Mesodermal cell (in vitro differentiated cells): ENCODE results near the gene GPR158.

ENCODE experiments used
- H3K27ac ChIP-seq: 2 replicates; pipeline ENCODE4 v1.7.0; 2013; ENCODE audit warnings: mild to moderate bottlenecking, low read depth, low read length, moderate library complexity; ENCODE audit not compliant: severe bottlenecking
- H3K36me3 ChIP-seq: 2 replicates; pipeline ENCODE4 v1.7.1; 2013; ENCODE audit warnings: mild to moderate bottlenecking, low read length, moderate library complexity; ENCODE audit not compliant: control insufficient read depth, insufficient read depth
- H3K4me1 ChIP-seq: one replicate; pipeline ENCODE4 v1.7.1; 2013; ENCODE audit warnings: mild to moderate bottlenecking, low read length; ENCODE audit not compliant: insufficient read depth, control insufficient read depth, poor library complexity, severe bottlenecking
- H3K4me3 ChIP-seq: 2 replicates; pipeline ENCODE4 v1.7.0; 2013; ENCODE audit warnings: low read length, control low read depth, mild to moderate bottlenecking; ENCODE audit not compliant: insufficient read depth, poor library complexity, severe bottlenecking; ENCODE audit errors: extremely low read depth
- H3K9me3 ChIP-seq: 2 replicates; pipeline ENCODE4 v1.7.1; 2013; ENCODE audit warnings: mild to moderate bottlenecking, low read length, moderate library complexity; ENCODE audit not compliant: control insufficient read depth
- WGBS, 2 experiments: methylation state at CpG; one replicate each; pipeline ENCODE4 v1.1.5; 2013; ENCODE audit warnings: missing lambda C conversion rate in 2 of 2; ENCODE audit not compliant: insufficient coverage in 2 of 2; 5-methylcytosine and 5-hydroxymethylcytosine counted together

GPR158 gene

DNA sequence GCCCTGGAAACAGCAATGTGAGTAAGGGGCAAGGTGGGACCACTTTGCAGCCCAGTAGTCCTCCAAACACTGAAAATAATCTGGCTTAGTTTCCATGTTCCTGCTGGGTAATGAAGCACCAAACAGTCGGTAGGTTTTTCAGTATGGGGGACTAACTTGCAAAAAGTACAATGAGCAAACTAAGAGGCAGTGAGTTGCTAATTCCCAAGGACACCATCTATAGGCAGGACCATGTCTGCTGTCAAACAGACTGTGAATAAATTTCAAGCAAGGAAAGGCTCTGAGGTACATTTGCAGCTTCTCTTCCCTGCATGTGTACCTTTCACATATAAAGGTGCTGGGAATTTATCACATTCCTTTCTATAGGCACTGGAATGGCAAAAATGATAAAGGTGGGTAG is 327.7 kb downstream of the GPR158 start:
- WGBS, 2 experiments, result 50 to 71% methylated on average over 1 of the region's 1 CpG
- H3K4me3 ChIP-seq, result no peak overlapping the region
- no peaks in the 10 kb centered on the region for H3K9me3 ChIP-seq
- peaks cover 19% of the 10 kb centered on the region for H3K4me1 ChIP-seq
- no peaks in the 10 kb centered on the region for H3K36me3 ChIP-seq
- peak overlapping the region; percentile 56 for H3K27ac ChIP-seq

GRCh38 chr10:25504306-25504705 is 329.5 kb downstream of the GPR158 start:
- 83% methylated on average over 3 of the region's 3 CpGs; no CpG with 5 or more reads in 1 of the 2 experiments for WGBS, 2 experiments
- no peak overlapping the region for H3K4me3 ChIP-seq
- peaks cover 25% of the 10 kb centered on the region for H3K4me1 ChIP-seq
- no peaks in the 10 kb centered on the region for H3K36me3 ChIP-seq
- no peak overlapping the region for H3K27ac ChIP-seq
- H3K9me3 ChIP-seq, result no peaks in the 10 kb centered on the region

- Histone ChIP-seq H3K9me3 (no peaks in the 10 kb centered on the region), H3K4me3 (no peak overlapping the region), H3K36me3 (no peaks in the 10 kb centered on the region), H3K4me1 (peaks cover 25% of the 10 kb centered on the region), H3K27ac (no peak overlapping the region)
- 60% methylated on average over 1 of the region's 3 CpGs; no CpG with 5 or more reads in 1 of the 2 experiments for WGBS, 2 experiments
Observed at GRCh38 chr10:25504838-25505237, 330.0 kb downstream of the GPR158 start.

DNA sequence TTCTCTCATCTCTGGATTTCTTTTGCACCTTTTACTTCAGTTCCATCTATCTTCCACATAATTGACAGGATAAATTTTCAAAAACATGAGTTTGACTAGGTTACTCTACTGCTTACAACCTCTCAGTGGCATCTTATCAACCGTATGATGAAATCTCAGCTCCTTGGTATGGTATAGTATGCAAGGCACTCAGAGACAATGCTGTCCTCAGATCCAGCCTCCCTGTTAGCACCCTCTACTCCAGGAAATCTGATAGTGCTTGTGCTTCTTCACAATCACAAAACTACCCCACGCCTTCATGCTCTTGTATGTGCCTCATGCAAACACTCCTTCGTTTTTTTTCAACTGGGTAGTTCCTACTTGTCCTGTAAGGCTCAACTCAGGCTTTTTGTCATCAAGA is 330.7 kb downstream of the GPR158 start:
- Histone ChIP-seq H3K9me3 (no peaks in the 10 kb centered on the region), H3K4me3 (no peak overlapping the region), H3K4me1 (peaks cover 25% of the 10 kb centered on the region), H3K27ac (no peak overlapping the region), H3K36me3 (no peaks in the 10 kb centered on the region)
- 85 to 87% methylated on average over 3 of the region's 3 CpGs for WGBS, 2 experiments

DNA sequence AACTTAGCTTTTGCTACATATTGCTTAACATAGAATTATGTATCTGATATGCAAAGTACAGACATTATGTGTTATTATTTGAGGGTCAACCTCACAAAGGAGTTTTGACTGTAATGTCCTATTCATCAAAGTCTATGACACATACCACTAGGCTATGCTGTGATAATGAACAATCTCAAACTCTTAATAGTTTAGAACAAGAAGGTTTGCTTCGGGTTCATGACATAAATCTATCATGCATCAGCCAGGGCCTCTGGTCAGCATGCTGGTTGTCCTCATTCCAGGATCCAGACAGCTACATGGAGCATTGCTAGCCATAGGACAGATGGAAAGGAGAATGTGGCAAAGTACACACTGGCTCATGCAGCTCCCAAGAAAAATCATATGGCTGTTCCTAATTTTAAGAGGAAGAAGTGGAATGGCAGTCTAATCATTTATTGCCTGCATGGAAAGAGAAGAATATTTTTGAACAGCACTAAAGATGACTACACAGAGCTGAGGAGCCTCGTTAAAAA is 332.1 kb downstream of the GPR158 start:
- no peaks in the 10 kb centered on the region for H3K9me3 ChIP-seq
- H3K27ac ChIP-seq, result no peak overlapping the region
- WGBS, 2 experiments, result 83% methylated on average over 1 of the region's 2 CpGs; no CpG with 5 or more reads in 1 of the 2 experiments
- H3K36me3 ChIP-seq, result no peaks in the 10 kb centered on the region
- H3K4me3 ChIP-seq, result no peak overlapping the region
- H3K4me1 ChIP-seq, result peaks cover 19% of the 10 kb centered on the region

DNA sequence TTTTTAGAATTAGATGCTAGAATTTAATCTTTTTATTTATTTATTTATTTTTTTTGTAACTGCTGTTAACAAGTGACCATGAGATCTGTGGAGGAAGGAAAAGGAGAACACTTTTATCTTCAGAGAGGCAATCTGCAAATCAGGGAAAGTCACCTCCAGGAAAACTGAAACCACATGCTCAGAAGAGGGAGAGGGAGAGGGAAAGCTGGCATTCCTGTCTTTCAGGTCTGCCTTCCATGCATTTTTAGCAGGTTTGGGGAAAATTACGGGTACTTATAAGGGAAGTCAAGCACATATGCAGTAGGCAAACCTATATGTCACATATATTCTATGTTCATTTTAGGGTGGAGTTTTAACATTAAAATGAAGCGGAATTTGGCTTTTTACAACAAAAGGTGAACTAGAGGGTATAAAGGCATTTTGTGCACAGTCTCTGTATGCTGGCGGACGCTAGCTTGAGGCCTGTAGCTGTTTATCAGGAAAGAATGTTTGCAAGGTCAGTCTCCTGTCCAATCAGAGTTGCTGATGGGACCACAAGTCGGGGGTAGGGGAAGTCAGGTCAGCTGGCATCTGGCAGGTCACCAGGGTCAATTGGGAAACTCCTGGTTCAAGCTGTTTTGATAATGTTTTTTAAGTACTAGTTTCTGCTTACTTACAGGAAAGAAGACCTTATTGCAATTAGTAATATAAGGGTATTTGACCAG is 333.5 kb downstream of the GPR158 start:
- Histone ChIP-seq H3K36me3 (no peaks in the 10 kb centered on the region), H3K4me3 (no peak overlapping the region), H3K4me1 (peaks cover 9% of the 10 kb centered on the region), H3K9me3 (no peaks in the 10 kb centered on the region), H3K27ac (peak overlapping the region; percentile 72)
- WGBS, 2 experiments, result 69 to 81% methylated on average over 4 of the region's 5 CpGs

- Histone ChIP-seq H3K9me3 (no peaks in the 10 kb centered on the region), H3K27ac (no peak overlapping the region), H3K36me3 (no peaks in the 10 kb centered on the region), H3K4me1 (peaks cover 9% of the 10 kb centered on the region), H3K4me3 (no peak overlapping the region)
- WGBS, 2 experiments, result 89 to 94% methylated on average over 3 to 4 of the region's 6 CpGs
Observed at GRCh38 chr10:25509151-25509550, 334.4 kb downstream of the GPR158 start.

DNA sequence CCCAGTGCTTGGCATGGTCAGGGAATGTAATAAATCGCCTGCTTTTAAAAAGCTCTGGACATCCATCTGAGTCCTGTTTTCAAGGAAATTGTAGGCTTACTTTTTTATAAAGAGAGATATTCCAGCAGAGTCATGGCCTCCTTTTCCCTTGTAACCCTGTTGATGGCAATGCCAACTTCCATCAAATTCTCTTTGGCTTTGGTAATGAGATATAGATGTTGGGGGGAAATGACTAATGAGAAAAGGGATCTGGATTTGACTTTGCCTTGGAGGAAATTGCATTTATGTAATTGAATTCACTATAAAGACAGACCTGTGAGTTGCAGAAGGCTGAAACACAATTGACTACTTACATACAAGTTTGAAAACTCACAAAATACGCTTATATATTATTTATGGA is 347.5 kb downstream of the GPR158 start:
- WGBS, 2 experiments, result no CpG with 5 or more reads among the region's 2 CpGs
- no peak overlapping the region for H3K27ac ChIP-seq
- H3K36me3 ChIP-seq, result no peaks in the 10 kb centered on the region
- no peaks in the 10 kb centered on the region for H3K4me1 ChIP-seq
- no peak overlapping the region for H3K4me3 ChIP-seq
- no peaks in the 10 kb centered on the region for H3K9me3 ChIP-seq

DNA sequence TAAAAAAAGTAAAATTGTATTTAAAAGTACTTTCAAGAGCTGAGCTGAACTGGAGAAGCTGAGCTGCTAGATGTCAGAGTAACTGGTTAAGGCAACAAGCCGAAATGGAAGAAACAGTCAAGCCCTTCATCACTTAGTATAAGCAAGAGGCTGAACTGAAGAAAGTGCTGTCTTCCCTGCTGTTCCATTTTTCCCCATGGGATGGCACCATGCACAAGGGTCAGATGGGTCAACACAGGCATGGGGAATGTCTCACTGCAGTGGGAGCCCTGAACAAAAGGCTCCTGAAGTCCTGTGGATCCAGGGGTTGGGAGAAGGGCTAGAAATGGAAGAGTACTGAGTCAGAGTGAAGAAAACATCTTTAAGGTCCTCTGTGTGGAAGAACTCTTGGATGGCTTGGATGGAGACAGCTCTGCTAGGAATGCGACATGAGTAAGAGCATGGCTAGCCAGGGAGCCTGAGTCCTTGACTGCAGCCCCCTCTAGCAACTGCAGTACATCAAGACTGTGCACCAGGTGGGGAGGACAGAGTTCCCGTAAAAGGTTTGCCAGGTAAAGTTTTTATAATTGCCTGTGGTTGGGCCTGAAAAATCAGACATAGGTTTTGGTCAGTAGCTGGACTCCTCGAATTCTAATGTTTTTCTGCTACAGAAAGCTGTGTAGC is 348.3 kb downstream of the GPR158 start:
- Histone ChIP-seq H3K36me3 (no peaks in the 10 kb centered on the region), H3K9me3 (no peaks in the 10 kb centered on the region), H3K27ac (no peak overlapping the region), H3K4me1 (no peaks in the 10 kb centered on the region), H3K4me3 (no peak overlapping the region)
- 89 to 91% methylated on average over 2 to 3 of the region's 4 CpGs for WGBS, 2 experiments

GRCh38 chr10:25530306-25530705 is 355.5 kb downstream of the GPR158 start:
- 86 to 100% methylated on average over 3 to 7 of the region's 7 CpGs for WGBS, 2 experiments
- H3K36me3 ChIP-seq, result no peaks in the 10 kb centered on the region

More at GRCh38 chr10:25530306-25530705, 355.5 kb downstream of the GPR158 start:
- H3K4me3 ChIP-seq, result no peak overlapping the region
- no peak overlapping the region for H3K27ac ChIP-seq
- no peaks in the 10 kb centered on the region for H3K9me3 ChIP-seq
- H3K4me1 ChIP-seq, result no peaks in the 10 kb centered on the region
